ENCODE results near the gene ACTMAP. TPM values are rescaled to one million over a fixed set of nuclear protein-coding genes. Genes with fewer than 3 reads are reported as not detected.

The ACTMAP gene
- total and polyA plus RNA-seq, 8 donors: 10.3 to 17.6 (median 14.0) TPM

- Histone ChIP-seq H3K36me3 (peaks cover 0 to 32% of the 10 kb centered on the region in 2 donors), H3K9me3 (no peaks in the 10 kb centered on the region), H3K4me3 (peak overlapping the region in 1 of 2 donors; percentile 91), H3K4me1 (peaks cover 12 to 44% of the 10 kb centered on the region in 2 donors), H3K27ac (peak overlapping the region in 1 of 2 donors; percentile 94), H3K27me3 (no peaks in the 10 kb centered on the region)
- intact Hi-C loops (cut with DNase I): no loop called here
- no peak for TF ChIP-seq CTCF (IDR thresholded peaks at IDR 0.05)
- no peak for ATAC-seq
- DNase-seq: no peak
Measured at GRCh38 chr19:40713939-40714338, 36.3 kb downstream of the ACTMAP start.

DNA sequence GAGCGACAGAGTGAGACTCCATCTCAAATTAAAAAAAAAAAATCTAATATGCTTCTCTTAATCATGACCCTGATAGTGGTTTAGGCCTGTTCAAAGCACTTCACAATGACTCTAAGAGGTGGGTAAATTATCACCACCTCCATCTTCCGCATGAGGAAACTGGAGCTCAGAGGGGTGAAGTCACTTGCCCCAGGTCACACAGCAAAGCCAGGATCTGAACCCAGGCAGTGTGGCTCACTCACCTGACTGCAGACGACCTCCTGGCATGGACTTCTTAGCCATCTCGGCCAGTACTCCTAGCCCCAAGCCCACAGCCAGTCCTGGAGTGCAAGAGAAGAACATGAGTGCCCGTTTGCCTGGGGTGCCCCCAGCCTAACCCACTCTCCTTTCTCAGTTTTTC lies 40.5 kb downstream of the ACTMAP start:
- no peak for TF ChIP-seq CTCF (IDR thresholded peaks at IDR 0.05)
- Histone ChIP-seq H3K4me1 (peaks cover 5 to 13% of the 10 kb centered on the region in 2 donors), H3K9me3 (no peaks in the 10 kb centered on the region), H3K27ac (no peak overlapping the region), H3K36me3 (peaks cover 0 to 69% of the 10 kb centered on the region in 2 donors), H3K27me3 (no peaks in the 10 kb centered on the region), H3K4me3 (no peak overlapping the region)
- DNase-seq (no peak), ATAC-seq (no peak)
- intact Hi-C loops (cut with DNase I): no loop called here

DNA sequence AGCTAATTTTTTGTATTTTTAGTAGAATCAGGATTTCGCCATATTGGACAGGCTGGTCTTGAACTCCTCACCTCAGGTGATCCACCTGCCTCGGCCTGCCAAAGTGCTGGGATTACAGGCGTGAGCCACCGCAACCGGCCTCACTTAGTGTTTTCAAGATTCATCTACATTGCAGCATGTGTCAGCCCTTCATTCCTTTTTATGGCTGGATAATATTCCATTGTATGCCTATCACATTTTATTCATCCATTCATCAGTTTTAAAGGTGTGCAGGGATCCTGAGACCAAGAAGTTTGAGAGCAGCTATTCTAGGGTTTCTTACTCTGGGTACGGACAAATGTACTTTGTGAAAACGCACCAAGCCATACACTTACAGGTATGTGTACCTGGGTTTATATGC lies 42.7 kb downstream of the ACTMAP start:
- no peaks in the 10 kb centered on the region for H3K4me1 ChIP-seq
- no peak overlapping the region for H3K27ac ChIP-seq
- H3K4me3 ChIP-seq: no peak overlapping the region
- TF ChIP-seq CTCF (IDR thresholded peaks at IDR 0.05): no peak
- H3K9me3 ChIP-seq: no peaks in the 10 kb centered on the region
- DNase-seq (no peak), ATAC-seq (no peak)
- H3K27me3 ChIP-seq: no peaks in the 10 kb centered on the region
- intact Hi-C loops (cut with DNase I): no loop called here
- peaks cover 0 to 83% of the 10 kb centered on the region in 2 donors for H3K36me3 ChIP-seq

- no peak for ATAC-seq
- no peak overlapping the region for H3K27ac ChIP-seq
- H3K9me3 ChIP-seq: no peaks in the 10 kb centered on the region
- intact Hi-C loops (cut with DNase I): no loop called here
- H3K27me3 ChIP-seq: no peaks in the 10 kb centered on the region
- TF ChIP-seq CTCF (IDR thresholded peaks at IDR 0.05): no peak
- H3K4me3 ChIP-seq: no peak overlapping the region
- H3K36me3 ChIP-seq: peaks cover 0 to 94% of the 10 kb centered on the region in 2 donors
- no peaks in the 10 kb centered on the region for H3K4me1 ChIP-seq
- DNase-seq: no peak
Measured at GRCh38 chr19:40705950-40706619, 44.2 kb downstream of the ACTMAP start.

- Histone ChIP-seq H3K4me3 (no peak overlapping the region), H3K9me3 (no peaks in the 10 kb centered on the region), H3K27me3 (no peaks in the 10 kb centered on the region), H3K27ac (no peak overlapping the region), H3K36me3 (peaks cover 0 to 96% of the 10 kb centered on the region in 2 donors), H3K4me1 (no peaks in the 10 kb centered on the region)
- TF ChIP-seq CTCF (IDR thresholded peaks at IDR 0.05): no peak
- ATAC-seq (no peak), DNase-seq (peak in 1 of 4 donors; percentile 66)
- intact Hi-C loops (cut with DNase I): no loop called here
Measured at GRCh38 chr19:40705362-40705651, 45.0 kb downstream of the ACTMAP start.

All from left lung (tissue), 10 donors.